Liver (tissue), 9 donors: Measurements from ENCODE around the gene TBC1D10B. TPM values are rescaled to one million over a fixed set of nuclear protein-coding genes. Genes with fewer than 3 reads are reported as not detected.
A peak's percentile ranks its signal among the peaks of the same experiment; 100 is the strongest.

Source experiments
- DNase-seq: peaks from one replicate; pipeline ENCODE4 v3.0.0-alpha.2; 2017; ENCODE audit warnings: low spot score
- H3K27ac ChIP-seq, 2 donors: one replicate each; pipeline ENCODE4 v1.7.0; 2013; ENCODE audit warnings: inconsistent platforms in 2 of 2, low read length in 2 of 2, control low read depth in 1 of 2, low read depth in 1 of 2, mild to moderate bottlenecking in 1 of 2
- H3K27me3 ChIP-seq, 4 donors: one replicate each; pipeline versions ENCODE4 v1.6.1 to v1.7.0; 2013; ENCODE audit warnings: low read length in 3 of 4, inconsistent platforms in 1 of 4, mild to moderate bottlenecking in 1 of 4, moderate library complexity in 1 of 4; ENCODE audit not compliant: control insufficient read depth in 4 of 4, insufficient read depth in 4 of 4
- H3K36me3 ChIP-seq, 4 donors: one replicate each; pipeline versions ENCODE4 v1.6.1 to v1.7.0; 2013; ENCODE audit warnings: low read length in 3 of 4, mild to moderate bottlenecking in 3 of 4, low read depth in 1 of 4, moderate library complexity in 1 of 4; ENCODE audit not compliant: control insufficient read depth in 4 of 4, insufficient read depth in 3 of 4
- H3K4me1 ChIP-seq, 4 donors: one replicate each; pipeline versions ENCODE4 v1.6.1 to v1.7.0; 2013; ENCODE audit warnings: low read length in 3 of 4, mild to moderate bottlenecking in 3 of 4, moderate library complexity in 1 of 4; ENCODE audit not compliant: control insufficient read depth in 4 of 4, insufficient read depth in 4 of 4
- H3K4me3 ChIP-seq, 3 donors: one replicate each; pipeline versions ENCODE4 v1.6.1 to v1.7.0; 2013; ENCODE audit warnings: low read length in 3 of 3, control low read depth in 1 of 3, low read depth in 1 of 3, mild to moderate bottlenecking in 1 of 3
- H3K9ac ChIP-seq, 2 donors: one replicate each; pipeline ENCODE4 v1.7.0; 2013; ENCODE audit warnings: low read length in 2 of 2, mild to moderate bottlenecking in 2 of 2, moderate library complexity in 2 of 2, control low read depth in 1 of 2, low read depth in 1 of 2
- H3K9me3 ChIP-seq, 4 donors: one replicate each; pipeline versions ENCODE4 v1.6.1 to v1.7.0; 2013; ENCODE audit warnings: low read length in 3 of 4; ENCODE audit not compliant: control insufficient read depth in 4 of 4
- FOXA1 ChIP-seq: IDR thresholded peaks from 2 replicates; pipeline ENCODE4 v1.6.1; 2016; ENCODE audit warnings: antibody characterized with exemption
- FOXA2 ChIP-seq: IDR thresholded peaks from 2 replicates; pipeline ENCODE4 v1.6.1; 2016; ENCODE audit warnings: antibody characterized with exemption
- GABPA ChIP-seq, 2 donors: IDR thresholded peaks in 1 of 2; conservative IDR thresholded peaks in 1 of 2; 2 replicates each; pipeline ENCODE4 v1.6.1; 2016; ENCODE audit warnings: antibody characterized with exemption in 2 of 2, mild to moderate bottlenecking in 1 of 2, moderate library complexity in 1 of 2
- JUND ChIP-seq, 2 donors: IDR thresholded peaks; 2 replicates each; pipeline ENCODE4 v1.6.1; 2016; ENCODE audit warnings: antibody characterized with exemption in 2 of 2
- RXRA ChIP-seq, 2 donors: IDR thresholded peaks; 2 replicates each; pipeline ENCODE4 v1.6.1; 2017 to 2018; ENCODE audit warnings: antibody characterized with exemption in 2 of 2, mild to moderate bottlenecking in 1 of 2
- TAF1 ChIP-seq: conservative IDR thresholded peaks from 2 replicates; pipeline ENCODE4 v1.6.1; 2016; ENCODE audit warnings: antibody characterized with exemption, mild to moderate bottlenecking
- YY1 ChIP-seq: IDR thresholded peaks from 2 replicates; pipeline ENCODE4 v1.6.1; 2016; ENCODE audit warnings: antibody characterized with exemption, mild to moderate bottlenecking
- WGBS: extraction: QIAGEN DNeasy Blood & Tissue Kit; methylation state at CpG from one replicate; pipeline ENCODE4 v1.1.7; 2013; 5-methylcytosine and 5-hydroxymethylcytosine counted together
- polyA plus RNA-seq, 2 donors: library from polyadenylated mRNA; stranded (reverse) in 1 of 2; unstranded in 1 of 2; fragments of 200-250 nt in 1 of 2; fragments of >200 nt in 1 of 2; fragmentation: Nextera tagmentation in 1 of 2; extraction: Ambion mirVana in 1 of 2; gene quantifications; one replicate each; pipeline versions ENCODE4 v1.2.1 to v1.2.3, GENCODE V29; 2013 to 2015
- total RNA-seq, 2 donors: library from RNA; depleted of rRNA; stranded (reverse); fragments of >200 nt; gene quantifications; one replicate each; pipeline ENCODE4 v1.2.3, GENCODE V29; 2014
- TF ChIP-seq, protein P1 (sequence below): fragments of 150-350 bp; IDR thresholded peaks from 2 replicates; pipeline ENCODE4 v1.5.1; 2017; ENCODE audit warnings: improper control_type of control experiment, low read depth, low read length; ENCODE audit not compliant: missing input control
- TF ChIP-seq, protein P2 (sequence below): IDR thresholded peaks from 2 replicates; pipeline ENCODE4 v1.6.1; 2016; ENCODE audit warnings: antibody characterized with exemption
- TF ChIP-seq, protein P3 (sequence below): IDR thresholded peaks from 2 replicates; pipeline ENCODE4 v1.6.1; 2016; ENCODE audit warnings: antibody characterized with exemption
- TF ChIP-seq, protein P4 (sequence below): IDR thresholded peaks from 2 replicates; pipeline ENCODE4 v1.6.1; 2016; ENCODE audit warnings: antibody characterized with exemption, mild to moderate bottlenecking
- donor health status: healthy.
- donor health status: healthy.
- donor health status: healthy.
- donor health status: healthy.
- donor health status: healthy.

The TBC1D10B gene
- total and polyA plus RNA-seq, 4 donors, result 3.6 to 16.5 (median 12.6) TPM

DNA sequence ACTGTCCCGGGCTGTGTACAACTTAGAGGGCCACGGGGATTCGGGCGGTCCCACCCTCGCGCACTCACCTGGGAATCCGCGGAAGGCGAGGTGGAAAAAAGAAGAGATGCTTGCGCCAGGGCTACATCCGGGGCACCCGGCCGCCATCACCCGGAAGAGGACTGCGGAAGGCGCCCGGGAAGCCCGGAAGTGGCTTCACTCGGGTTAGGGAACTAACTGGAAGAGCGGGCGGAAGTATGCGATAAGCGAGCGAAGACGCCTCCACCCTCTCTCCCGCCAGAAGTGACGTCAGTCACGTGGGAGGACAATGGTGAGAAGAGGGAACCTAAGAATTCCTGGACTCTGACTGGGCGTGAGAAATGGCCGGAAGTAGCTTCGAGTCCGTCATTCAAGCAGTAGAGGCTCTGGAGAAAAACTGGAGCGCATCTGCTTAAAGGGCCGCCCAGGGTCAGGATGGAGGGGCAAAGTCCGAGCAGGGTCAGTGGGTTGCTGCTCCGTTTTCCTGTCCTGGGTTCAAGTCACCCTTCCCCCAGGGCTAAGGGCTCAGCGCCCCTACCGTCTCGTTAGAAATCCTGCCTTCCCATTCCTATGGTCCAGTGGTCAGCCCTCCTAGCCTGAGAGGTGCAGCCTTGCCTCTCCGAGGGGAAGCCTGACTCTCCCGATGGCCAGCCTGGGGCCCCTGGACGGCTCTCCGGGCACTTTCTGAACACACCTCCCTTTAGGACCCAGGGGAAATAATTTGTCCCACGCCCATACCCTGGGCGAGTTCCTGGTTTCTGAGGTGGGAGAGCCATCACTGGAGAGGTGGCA lies 14.9 kb downstream of the TBC1D10B start, which contains the start of gene CD2BP2 (continued):
- TF ChIP-seq GABPA (IDR thresholded peaks at IDR 0.05 in 1 of 2, conservative IDR thresholded peaks at IDR 0.05 in 1 of 2), result peak; percentile 89 to 97
- TF ChIP-seq, protein P1, sequence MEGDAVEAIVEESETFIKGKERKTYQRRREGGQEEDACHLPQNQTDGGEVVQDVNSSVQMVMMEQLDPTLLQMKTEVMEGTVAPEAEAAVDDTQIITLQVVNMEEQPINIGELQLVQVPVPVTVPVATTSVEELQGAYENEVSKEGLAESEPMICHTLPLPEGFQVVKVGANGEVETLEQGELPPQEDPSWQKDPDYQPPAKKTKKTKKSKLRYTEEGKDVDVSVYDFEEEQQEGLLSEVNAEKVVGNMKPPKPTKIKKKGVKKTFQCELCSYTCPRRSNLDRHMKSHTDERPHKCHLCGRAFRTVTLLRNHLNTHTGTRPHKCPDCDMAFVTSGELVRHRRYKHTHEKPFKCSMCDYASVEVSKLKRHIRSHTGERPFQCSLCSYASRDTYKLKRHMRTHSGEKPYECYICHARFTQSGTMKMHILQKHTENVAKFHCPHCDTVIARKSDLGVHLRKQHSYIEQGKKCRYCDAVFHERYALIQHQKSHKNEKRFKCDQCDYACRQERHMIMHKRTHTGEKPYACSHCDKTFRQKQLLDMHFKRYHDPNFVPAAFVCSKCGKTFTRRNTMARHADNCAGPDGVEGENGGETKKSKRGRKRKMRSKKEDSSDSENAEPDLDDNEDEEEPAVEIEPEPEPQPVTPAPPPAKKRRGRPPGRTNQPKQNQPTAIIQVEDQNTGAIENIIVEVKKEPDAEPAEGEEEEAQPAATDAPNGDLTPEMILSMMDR, result no peak
- peak; percentile 89 for TF ChIP-seq TAF1

DNA sequence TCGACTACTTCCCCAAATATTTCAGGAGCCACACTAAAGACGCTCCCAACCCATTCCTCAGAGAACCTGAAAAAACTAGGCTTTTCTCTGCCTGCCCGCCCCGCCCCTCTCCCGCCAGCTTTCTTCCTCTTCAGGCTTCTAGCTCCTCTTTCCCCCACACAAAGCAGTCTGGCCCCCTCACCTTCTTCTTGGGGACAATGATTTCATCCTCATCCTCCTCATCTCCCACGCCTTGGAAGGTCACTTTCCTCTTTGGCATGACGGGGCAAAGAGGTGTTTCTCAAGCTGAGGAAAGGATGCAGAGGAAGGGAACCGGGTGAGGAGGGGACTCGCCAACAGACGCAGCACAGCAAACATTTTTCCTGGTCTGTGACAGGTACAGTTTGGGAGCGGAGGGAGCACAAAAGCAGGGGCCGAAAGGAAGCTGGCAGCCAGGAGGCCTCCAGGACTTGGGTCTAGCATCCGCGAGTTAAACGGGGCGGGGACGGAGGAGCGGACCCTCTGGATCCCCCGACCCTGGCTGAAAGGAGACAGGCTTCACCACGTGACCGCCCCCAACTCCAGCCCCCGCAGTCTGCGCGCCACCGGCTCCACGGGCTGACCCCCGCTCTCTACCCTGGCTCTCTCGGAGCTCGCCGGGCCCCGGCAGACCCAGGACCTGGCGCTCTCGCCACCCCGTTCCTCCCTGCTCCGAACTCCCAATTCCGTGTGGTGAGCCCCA lies 15.7 kb downstream of the TBC1D10B start:
- H3K27me3 ChIP-seq, result no peaks in the 10 kb centered on the region

More for the DNA sequence above, 15.7 kb downstream of the TBC1D10B start:
- 1% methylated on average over 36 of the region's 36 CpGs for WGBS
- Histone ChIP-seq H3K9ac (peak overlapping the region; percentile 4 to 85), H3K4me3 (peak overlapping the region; percentile 66 to 87 (median 85)), H3K27ac (peak overlapping the region; percentile 88 to 96), H3K4me1 (peaks cover 12 to 66% (median 52%) of the 10 kb centered on the region in 4 donors), H3K36me3 (peaks cover 4 to 19% (median 15%) of the 10 kb centered on the region in 4 donors), H3K9me3 (no peaks in the 10 kb centered on the region)
- TF ChIP-seq YY1 (no peak), FOXA2 (no peak), RXRA (IDR thresholded peaks at IDR 0.05) (no peak), GABPA (IDR thresholded peaks at IDR 0.05 in 1 of 2, conservative IDR thresholded peaks at IDR 0.05 in 1 of 2) (no peak), TAF1 (no peak), JUND (IDR thresholded peaks at IDR 0.05) (no peak), FOXA1 (no peak)
- TF ChIP-seq, protein P2, sequence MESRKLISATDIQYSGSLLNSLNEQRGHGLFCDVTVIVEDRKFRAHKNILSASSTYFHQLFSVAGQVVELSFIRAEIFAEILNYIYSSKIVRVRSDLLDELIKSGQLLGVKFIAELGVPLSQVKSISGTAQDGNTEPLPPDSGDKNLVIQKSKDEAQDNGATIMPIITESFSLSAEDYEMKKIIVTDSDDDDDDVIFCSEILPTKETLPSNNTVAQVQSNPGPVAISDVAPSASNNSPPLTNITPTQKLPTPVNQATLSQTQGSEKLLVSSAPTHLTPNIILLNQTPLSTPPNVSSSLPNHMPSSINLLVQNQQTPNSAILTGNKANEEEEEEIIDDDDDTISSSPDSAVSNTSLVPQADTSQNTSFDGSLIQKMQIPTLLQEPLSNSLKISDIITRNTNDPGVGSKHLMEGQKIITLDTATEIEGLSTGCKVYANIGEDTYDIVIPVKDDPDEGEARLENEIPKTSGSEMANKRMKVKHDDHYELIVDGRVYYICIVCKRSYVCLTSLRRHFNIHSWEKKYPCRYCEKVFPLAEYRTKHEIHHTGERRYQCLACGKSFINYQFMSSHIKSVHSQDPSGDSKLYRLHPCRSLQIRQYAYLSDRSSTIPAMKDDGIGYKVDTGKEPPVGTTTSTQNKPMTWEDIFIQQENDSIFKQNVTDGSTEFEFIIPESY, result no peak
- TF ChIP-seq, protein P3, sequence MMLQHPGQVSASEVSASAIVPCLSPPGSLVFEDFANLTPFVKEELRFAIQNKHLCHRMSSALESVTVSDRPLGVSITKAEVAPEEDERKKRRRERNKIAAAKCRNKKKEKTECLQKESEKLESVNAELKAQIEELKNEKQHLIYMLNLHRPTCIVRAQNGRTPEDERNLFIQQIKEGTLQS, result no peak
- TF ChIP-seq, protein P4, sequence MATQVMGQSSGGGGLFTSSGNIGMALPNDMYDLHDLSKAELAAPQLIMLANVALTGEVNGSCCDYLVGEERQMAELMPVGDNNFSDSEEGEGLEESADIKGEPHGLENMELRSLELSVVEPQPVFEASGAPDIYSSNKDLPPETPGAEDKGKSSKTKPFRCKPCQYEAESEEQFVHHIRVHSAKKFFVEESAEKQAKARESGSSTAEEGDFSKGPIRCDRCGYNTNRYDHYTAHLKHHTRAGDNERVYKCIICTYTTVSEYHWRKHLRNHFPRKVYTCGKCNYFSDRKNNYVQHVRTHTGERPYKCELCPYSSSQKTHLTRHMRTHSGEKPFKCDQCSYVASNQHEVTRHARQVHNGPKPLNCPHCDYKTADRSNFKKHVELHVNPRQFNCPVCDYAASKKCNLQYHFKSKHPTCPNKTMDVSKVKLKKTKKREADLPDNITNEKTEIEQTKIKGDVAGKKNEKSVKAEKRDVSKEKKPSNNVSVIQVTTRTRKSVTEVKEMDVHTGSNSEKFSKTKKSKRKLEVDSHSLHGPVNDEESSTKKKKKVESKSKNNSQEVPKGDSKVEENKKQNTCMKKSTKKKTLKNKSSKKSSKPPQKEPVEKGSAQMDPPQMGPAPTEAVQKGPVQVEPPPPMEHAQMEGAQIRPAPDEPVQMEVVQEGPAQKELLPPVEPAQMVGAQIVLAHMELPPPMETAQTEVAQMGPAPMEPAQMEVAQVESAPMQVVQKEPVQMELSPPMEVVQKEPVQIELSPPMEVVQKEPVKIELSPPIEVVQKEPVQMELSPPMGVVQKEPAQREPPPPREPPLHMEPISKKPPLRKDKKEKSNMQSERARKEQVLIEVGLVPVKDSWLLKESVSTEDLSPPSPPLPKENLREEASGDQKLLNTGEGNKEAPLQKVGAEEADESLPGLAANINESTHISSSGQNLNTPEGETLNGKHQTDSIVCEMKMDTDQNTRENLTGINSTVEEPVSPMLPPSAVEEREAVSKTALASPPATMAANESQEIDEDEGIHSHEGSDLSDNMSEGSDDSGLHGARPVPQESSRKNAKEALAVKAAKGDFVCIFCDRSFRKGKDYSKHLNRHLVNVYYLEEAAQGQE, result no peak
- TF ChIP-seq, protein P1, result no peak
- DNase-seq, result no peak
